Right lung (tissue), 5 donors: Measurements from ENCODE around the gene B3GNT3. TPM values are rescaled to one million over a fixed set of nuclear protein-coding genes. Genes with fewer than 3 reads are reported as not detected.
A peak's percentile ranks its signal among the peaks of the same experiment; 100 is the strongest.

Experiments
- DNase-seq, 2 donors: peaks; one replicate each; pipeline ENCODE4 v3.0.0-alpha.2; 2013
- polyA plus RNA-seq, 5 donors: library from polyadenylated mRNA; unstranded; fragments of 120-200 nt; gene quantifications; one replicate each; pipeline versions ENCODE4 v1.2.1 to v1.2.3, GENCODE V29; 2013; ENCODE audit warnings: inconsistent platforms in 1 of 5, low replicate concordance in 1 of 5; ENCODE audit not compliant: insufficient read length in 5 of 5, insufficient read depth in 1 of 5

Gene B3GNT3
- polyA plus RNA-seq, 5 donors, result 0.10 to 0.12 TPM; not detected in 3

DNA sequence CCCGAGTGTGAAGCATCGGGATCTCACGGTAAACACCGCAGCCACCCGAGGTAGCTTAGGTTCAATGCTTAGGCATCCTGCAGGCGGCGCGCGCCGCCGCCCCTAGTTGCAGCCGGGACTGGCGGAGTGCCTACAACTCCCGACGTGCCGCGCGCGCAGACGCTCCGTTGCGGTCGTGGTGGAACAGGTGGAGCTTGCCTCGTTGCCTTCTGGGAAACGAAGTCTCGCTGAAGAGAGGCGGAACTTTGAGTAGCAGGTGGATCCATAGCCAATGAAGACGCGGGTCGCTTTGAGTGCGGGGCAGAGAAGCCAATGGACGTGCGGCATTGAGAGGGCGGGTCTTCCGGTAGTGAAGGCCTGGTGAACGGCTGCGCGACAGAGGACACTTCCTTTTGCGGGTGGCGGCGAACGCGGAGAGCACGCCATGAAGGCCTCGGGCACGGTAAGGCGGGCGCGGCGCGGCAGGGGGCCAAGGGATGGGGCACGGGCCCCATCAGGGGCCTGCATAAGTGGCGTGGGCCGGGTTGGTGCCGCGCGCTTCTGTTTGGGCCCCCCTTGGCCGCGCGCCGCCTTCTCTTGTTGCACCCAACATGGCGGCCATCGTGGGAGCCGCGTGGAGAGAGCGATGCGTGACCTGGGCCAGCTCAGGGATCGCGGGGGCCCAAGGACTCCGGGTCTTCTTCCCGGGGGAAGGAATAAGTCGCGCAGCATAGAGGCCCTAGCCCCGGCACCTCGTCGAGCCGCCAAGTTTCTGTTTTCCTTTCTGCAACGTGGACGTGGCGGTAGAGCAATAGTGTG is 64.8 kb downstream of the B3GNT3 start, which contains the start of gene RPL18A:
Gene RPL18A (plus strand): TSS at position 378 of the 798 bp plus-strand sequence. CDS start 47 bp downstream, at position 425.
- DNase-seq, result peak; percentile 98 to 99

DNA sequence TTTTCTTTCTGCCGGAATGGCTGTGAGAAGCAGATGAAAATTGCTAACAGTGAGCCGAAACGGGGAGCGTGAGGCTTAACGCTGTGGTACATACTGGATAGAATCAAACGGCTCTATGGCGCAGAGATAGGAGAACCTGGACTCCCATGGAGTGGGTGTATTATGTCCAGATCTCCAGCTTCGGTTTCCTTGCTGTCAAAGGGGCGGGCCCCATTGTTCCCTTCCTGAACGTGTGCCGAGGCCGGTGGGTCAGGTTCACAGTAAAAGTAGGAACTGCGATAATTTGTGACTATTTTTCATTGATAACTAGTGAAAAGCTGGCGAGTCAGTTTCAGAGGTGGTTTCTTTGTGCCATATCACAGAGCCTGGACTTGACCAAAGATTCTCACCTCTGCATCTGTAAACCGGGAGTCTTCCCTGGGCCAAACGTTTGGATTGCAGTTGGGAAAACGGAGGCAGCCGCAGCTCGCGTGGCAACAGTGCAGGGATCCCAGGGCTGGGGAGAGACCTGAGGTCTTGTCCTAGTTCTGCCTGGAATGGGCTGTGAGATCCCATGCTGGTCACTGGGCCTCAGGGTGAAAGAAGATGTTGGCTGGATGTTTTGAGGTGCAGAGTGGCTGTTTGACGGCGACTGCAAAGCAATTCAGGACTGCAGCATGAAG is 65.5 kb downstream of the B3GNT3 start:
- no peak for DNase-seq

DNA sequence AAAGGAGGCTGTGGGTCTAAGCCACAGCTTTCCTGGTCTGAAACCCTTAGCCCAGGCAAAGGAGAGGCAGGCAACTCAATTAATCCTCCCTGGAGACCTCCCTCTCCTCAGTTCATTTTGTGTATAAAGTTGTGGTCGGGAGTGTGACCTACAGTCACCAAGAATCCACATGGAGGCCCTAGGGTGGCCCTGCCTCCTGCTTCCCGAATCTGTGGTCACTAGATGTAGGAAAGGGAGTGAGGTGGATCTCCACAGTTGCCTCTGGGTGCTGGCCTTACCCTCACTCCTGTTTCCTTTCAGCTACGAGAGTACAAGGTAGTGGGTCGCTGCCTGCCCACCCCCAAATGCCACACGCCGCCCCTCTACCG is 66.0 kb downstream of the B3GNT3 start:
- no peak for DNase-seq

DNA sequence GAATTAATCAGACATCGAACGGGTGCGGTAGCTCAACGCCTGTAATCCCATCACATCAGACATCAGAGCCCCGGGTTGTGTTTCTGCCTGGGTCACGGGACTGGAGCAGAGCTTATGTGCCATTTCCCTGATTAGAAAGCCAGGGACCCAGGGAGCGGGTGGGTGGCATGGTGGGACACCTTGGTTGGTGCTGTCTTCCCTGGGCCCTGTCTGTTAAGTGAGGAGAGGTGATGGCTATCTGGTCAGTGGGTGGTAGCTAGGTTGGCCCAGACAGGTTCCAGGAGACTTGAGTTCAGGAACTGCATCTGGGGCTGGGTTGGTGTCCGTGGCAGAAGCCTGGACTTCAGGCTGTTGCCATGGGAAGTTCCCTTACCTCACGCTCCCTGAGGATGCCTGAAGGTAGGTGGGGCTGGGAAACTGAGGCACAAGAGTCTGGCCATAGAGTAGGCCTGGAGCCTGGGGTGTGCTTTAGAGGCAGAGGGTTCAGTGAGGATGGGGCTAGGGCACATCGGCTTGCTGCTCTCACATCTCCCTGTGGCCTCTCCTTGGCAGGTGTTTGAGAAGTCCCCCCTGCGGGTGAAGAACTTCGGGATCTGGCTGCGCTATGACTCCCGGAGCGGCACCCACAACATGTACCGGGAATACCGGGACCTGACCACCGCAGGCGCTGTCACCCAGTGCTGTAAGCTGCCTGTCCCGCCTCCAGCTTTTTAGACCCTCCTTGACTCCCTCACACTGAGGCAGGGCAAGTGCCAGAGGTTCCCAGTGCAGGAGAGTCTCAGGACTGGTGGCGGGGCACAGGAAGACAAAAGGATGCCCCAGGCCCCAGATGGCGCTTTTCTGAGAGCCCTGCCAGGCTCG is 66.8 kb downstream of the B3GNT3 start:
- no peak for DNase-seq

DNA sequence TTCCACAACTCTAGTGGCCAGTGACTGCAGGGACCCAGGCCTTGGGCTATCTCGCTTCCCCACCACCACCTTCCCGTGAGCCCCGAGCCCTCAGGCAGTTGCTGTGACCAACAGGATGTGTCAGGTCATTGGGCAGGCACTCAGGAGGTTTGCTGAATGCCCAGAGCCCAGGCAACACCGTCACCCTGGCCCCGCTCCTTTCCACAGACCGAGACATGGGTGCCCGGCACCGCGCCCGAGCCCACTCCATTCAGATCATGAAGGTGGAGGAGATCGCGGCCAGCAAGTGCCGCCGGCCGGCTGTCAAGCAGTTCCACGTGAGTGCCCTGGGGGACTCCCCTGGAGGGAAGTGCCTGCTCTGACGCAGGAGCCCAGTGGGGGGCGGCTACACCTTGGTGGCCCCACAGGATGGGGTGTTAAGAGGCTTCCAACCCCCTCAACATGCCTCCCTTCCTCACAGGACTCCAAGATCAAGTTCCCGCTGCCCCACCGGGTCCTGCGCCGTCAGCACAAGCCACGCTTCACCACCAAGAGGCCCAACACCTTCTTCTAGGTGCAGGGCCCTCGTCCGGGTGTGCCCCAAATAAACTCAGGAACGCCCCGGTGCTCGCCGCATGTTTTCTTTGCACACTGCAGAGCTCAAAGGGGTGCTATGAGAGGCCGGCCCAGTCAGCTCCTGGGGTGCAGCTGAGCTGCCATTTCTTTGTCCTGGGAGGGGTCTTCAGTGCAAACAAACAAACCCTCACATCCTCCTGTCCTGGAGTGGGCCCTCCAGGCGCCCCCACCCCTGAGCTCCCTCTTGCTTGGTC is 68.0 kb downstream of the B3GNT3 start:
- DNase-seq, result no peak

Other genes starting within 250 kb of the B3GNT3 start
- 10 to 100 TPM; 51.9 to 71.3 (median 63.0) TPM for gene COLGALT1, start 239.5 kb upstream of the B3GNT3 start, polyA plus RNA-seq
- gene UNC13A, start 106.8 kb upstream of the B3GNT3 start, polyA plus RNA-seq, result under 1 TPM; 0.62 to 0.86 (median 0.73) TPM
- 10 to 100 TPM; 22.2 to 41.4 (median 29.4) TPM for gene MAP1S, start 75.7 kb upstream of the B3GNT3 start, polyA plus RNA-seq
- gene FCHO1, start 43.7 kb upstream of the B3GNT3 start, polyA plus RNA-seq, result 1 to 10 TPM in 3 of 5 donors, under 1 TPM in 2; 0.46 to 1.3 (median 1.2) TPM
- gene INSL3, start 26.4 kb downstream of the B3GNT3 start, polyA plus RNA-seq, result under 1 TPM in 1 of 5 donors, not detected in 4; 0.28 TPM
- gene JAK3, start 52.8 kb downstream of the B3GNT3 start, polyA plus RNA-seq, result 1 to 10 TPM; 1.9 to 3.4 (median 2.8) TPM
- gene RPL18A, start 64.8 kb downstream of the B3GNT3 start, polyA plus RNA-seq, result 1,000 to 10,000 TPM in 3 of 5 donors, 100 to 1,000 TPM in 2; 990 to 2,008 (median 1,110) TPM
- gene SLC5A5, start 76.8 kb downstream of the B3GNT3 start, polyA plus RNA-seq, result under 1 TPM in 4 of 5 donors, not detected in 1; 0.05 to 0.13 (median 0.08) TPM
- 10 to 100 TPM; 36.0 to 90.2 (median 46.2) TPM for gene CCDC124, start 137.9 kb downstream of the B3GNT3 start, polyA plus RNA-seq
- gene KCNN1, start 172.0 kb downstream of the B3GNT3 start, polyA plus RNA-seq, result 1 to 10 TPM; 1.5 to 2.7 (median 1.8) TPM
- 10 to 100 TPM in 2 of 5 donors, 1 to 10 TPM in 3; 7.4 to 13.5 (median 8.8) TPM for gene ARRDC2, start 213.0 kb downstream of the B3GNT3 start, polyA plus RNA-seq